ENCODE results near the gene GRAMD2A.
A peak's percentile ranks its signal among the peaks of the same experiment; 100 is the strongest.

Gene GRAMD2A

GRCh38 chr15:72236381-72237003 lies 38.9 kb upstream of the GRAMD2A start:
- DNase-seq (ENCODE audit: low read depth) = no peak
- no peak overlapping the region; the same call in 1 of the 2 replicates for H3K4me3 ChIP-seq (ENCODE audit: control insufficient read depth, low read depth, low read length)
- no peak for TF ChIP-seq CTCF (IDR thresholded peaks at IDR 0.05; ENCODE audit: control insufficient read depth, insufficient read depth, low read depth, low read length, missing control alignments)

GRCh38 chr15:72235298-72235697 lies 37.7 kb upstream of the GRAMD2A start:
- TF ChIP-seq CTCF (IDR thresholded peaks at IDR 0.05; ENCODE audit: control insufficient read depth, insufficient read depth, low read depth, low read length, missing control alignments) = no peak
- DNase-seq (ENCODE audit: low read depth) = no peak
- H3K4me3 ChIP-seq (ENCODE audit: control insufficient read depth, low read depth, low read length) = no peak overlapping the region

- H3K4me3 ChIP-seq (ENCODE audit: control insufficient read depth, low read depth, low read length) = no peak overlapping the region
- DNase-seq (ENCODE audit: low read depth) = no peak
- no peak for TF ChIP-seq CTCF (IDR thresholded peaks at IDR 0.05; ENCODE audit: control insufficient read depth, insufficient read depth, low read depth, low read length, missing control alignments)
Observed at GRCh38 chr15:72233769-72234168, 36.2 kb upstream of the GRAMD2A start.

GRCh38 chr15:72231833-72232478 lies 34.4 kb upstream of the GRAMD2A start:
- no peak for TF ChIP-seq CTCF (IDR thresholded peaks at IDR 0.05; ENCODE audit: control insufficient read depth, insufficient read depth, low read depth, low read length, missing control alignments)
- DNase-seq (ENCODE audit: low read depth) = no peak
- H3K4me3 ChIP-seq (ENCODE audit: control insufficient read depth, low read depth, low read length) = peak overlapping the region; percentile 97

- no peak for TF ChIP-seq CTCF (IDR thresholded peaks at IDR 0.05; ENCODE audit: control insufficient read depth, insufficient read depth, low read depth, low read length, missing control alignments)
- peak; percentile 96 for DNase-seq (ENCODE audit: low read depth)
Observed at GRCh38 chr15:72231066-72231832, 33.7 kb upstream of the GRAMD2A start, which contains the start of gene PKM. PKM (minus strand) TSS chr15:72231190; CDS start chr15:72219097, 12,093 bp downstream.

GRCh38 chr15:72230197-72231065 lies 32.8 kb upstream of the GRAMD2A start:
- no peak for TF ChIP-seq CTCF (IDR thresholded peaks at IDR 0.05; ENCODE audit: control insufficient read depth, insufficient read depth, low read depth, low read length, missing control alignments)
- H3K4me3 ChIP-seq (ENCODE audit: control insufficient read depth, low read depth, low read length) = peak overlapping the region; percentile 97
- peak; percentile 72 for DNase-seq (ENCODE audit: low read depth)

More at GRCh38 chr15:72231066-72231832, 33.7 kb upstream of the GRAMD2A start, which contains the start of gene PKM:
- H3K4me3 ChIP-seq (ENCODE audit: control insufficient read depth, low read depth, low read length) = peak within 1 kb of the TSS; percentile 97

Measured in AG09309 (cell line).